Inflammatory macrophage treated with lipopolysaccharide for 1 hour (primary cell): ENCODE results near the gene G3BP1.
"Not testable (repeated sequence)": the region's sequence is repeated elsewhere in the genome, so short reads cannot be mapped to it uniquely, and the experiment has no call there.

Source experiments
- DNase-seq, 2 donors: peaks; one replicate each; pipeline ENCODE4 v3.0.0-alpha.2; 2020 to 2022

Gene G3BP1

GRCh38 chr5:151771259-151772028 is at the start of gene G3BP1:
G3BP1 (plus strand) TSS chr5:151771954; CDS start chr5:151786621, 14,667 bp downstream.
- DNase-seq = peak; percentile 100

GRCh38 chr5:151722546-151722945 is 49.2 kb upstream of the G3BP1 start:
- peak in 1 of 2 donors; percentile 37 for DNase-seq

GRCh38 chr5:151724360-151724759 is 47.4 kb upstream of the G3BP1 start:
- no peak for DNase-seq

- not testable (repeated sequence) for DNase-seq
Observed at GRCh38 chr5:151729597-151729996, 42.2 kb upstream of the G3BP1 start.

- DNase-seq = no peak
Observed at GRCh38 chr5:151730381-151730780, 41.4 kb upstream of the G3BP1 start.

- DNase-seq = no peak
Observed at GRCh38 chr5:151733358-151734063, 38.2 kb upstream of the G3BP1 start.

GRCh38 chr5:151734064-151734408 is 37.7 kb upstream of the G3BP1 start:
- no peak for DNase-seq

- peak in 1 of 2 donors; percentile 75 for DNase-seq
Observed at GRCh38 chr5:151735646-151736045, 36.1 kb upstream of the G3BP1 start.

GRCh38 chr5:151737431-151737830 is 34.3 kb upstream of the G3BP1 start:
- no peak for DNase-seq

- DNase-seq = no peak
Observed at GRCh38 chr5:151738125-151738848, 33.5 kb upstream of the G3BP1 start.

- DNase-seq = no peak
Observed at GRCh38 chr5:151739395-151739794, 32.4 kb upstream of the G3BP1 start.

- DNase-seq = no peak
Observed at GRCh38 chr5:151739939-151740335, 31.8 kb upstream of the G3BP1 start.

- peak; percentile 57 to 88 for DNase-seq
Observed at GRCh38 chr5:151740336-151740942, 31.3 kb upstream of the G3BP1 start.

GRCh38 chr5:151740958-151741373 is 30.8 kb upstream of the G3BP1 start:
- no peak for DNase-seq

GRCh38 chr5:151741678-151742423 is 29.9 kb upstream of the G3BP1 start:
- DNase-seq = no peak

GRCh38 chr5:151742870-151743294 is 28.9 kb upstream of the G3BP1 start:
- peak in 1 of 2 donors; percentile 34 for DNase-seq

- DNase-seq = no peak
Observed at GRCh38 chr5:151743530-151743929, 28.2 kb upstream of the G3BP1 start.

GRCh38 chr5:151745071-151745705 is 26.6 kb upstream of the G3BP1 start:
- DNase-seq = peak; percentile 69 to 70

GRCh38 chr5:151750121-151750520 is 21.6 kb upstream of the G3BP1 start:
- DNase-seq = no peak

- DNase-seq = peak; percentile 74 to 86
Observed at GRCh38 chr5:151751091-151751490, 20.7 kb upstream of the G3BP1 start.

- DNase-seq = no peak
Observed at GRCh38 chr5:151751593-151751992, 20.2 kb upstream of the G3BP1 start.

GRCh38 chr5:151755383-151755782 is 16.4 kb upstream of the G3BP1 start:
- no peak for DNase-seq
